H1 (cell line): Measurements from ENCODE around the gene CNNM3. TPM values are rescaled to one million over a fixed set of nuclear protein-coding genes. Genes with fewer than 3 reads are reported as not detected.

Experiments
- KDM1A ChIP-seq: fragments of 200-600, 300-600 bp; sonication (generic); IDR thresholded peaks from 2 replicates; pipeline ENCODE4 v1.7.1; 2016; ENCODE audit warnings: mild to moderate bottlenecking, low read length, borderline replicate concordance
- POU5F1 ChIP-seq: IDR thresholded peaks from 2 replicates; pipeline ENCODE4 v1.6.1; 2011; ENCODE audit warnings: low read depth, mild to moderate bottlenecking, low read length, moderate library complexity
- SAP30 ChIP-seq: fragments of 300-600 bp; sonication (generic); IDR thresholded peaks from 2 replicates; pipeline ENCODE4 v1.7.1; 2012; ENCODE audit warnings: low read length, moderate library complexity, mild to moderate bottlenecking, inconsistent platforms; ENCODE audit not compliant: insufficient read depth, insufficient replicate concordance
- SP2 ChIP-seq: IDR thresholded peaks from 2 replicates; pipeline ENCODE4 v1.6.1; 2012; ENCODE audit warnings: mild to moderate bottlenecking, low read length, inconsistent platforms
- YY1 ChIP-seq: IDR thresholded peaks from 2 replicates; pipeline ENCODE4 v1.6.1; 2011; ENCODE audit warnings: low read depth, mild to moderate bottlenecking, low read length
- polyA plus RNA-seq, 7 experiments: library from polyadenylated mRNA; depleted of rRNA in 3 of 7; stranded (reverse) in 5 of 7; unstranded in 2 of 7; fragments of >200 nt in 5 of 7; fragments of 200-250 nt in 2 of 7; gene quantifications; 1 replicate in 5 of 7; 2 replicates in 1 of 7; 4 replicates in 1 of 7; pipeline versions ENCODE4 v1.2.1 to v1.2.3, GENCODE V29; 2011 to 2013; ENCODE audit warnings: missing spikeins in 2 of 7, mixed read lengths in 2 of 7
- total RNA-seq: library from RNA; stranded (reverse); fragmentation: NEBNext Ultra II Directional; extraction: Animal tissue kit (Norgen Biotek cat#: 25700); gene quantifications from 2 replicates; pipeline ENCODE4 v1.2.1, GENCODE V29; 2021
- TF ChIP-seq, protein P1 (sequence below), 3 experiments: IDR thresholded peaks; 1 replicate in 2 of 3; 2 replicates in 1 of 3; pipeline versions ENCODE4 v1.5.1 to v1.6.1; 2011; ENCODE audit warnings: low read length in 3 of 3, mild to moderate bottlenecking in 3 of 3, inconsistent platforms in 2 of 3, low read depth in 1 of 3, moderate library complexity in 1 of 3; ENCODE audit not compliant: insufficient read depth in 1 of 3; ENCODE audit errors: control extremely low read depth in 1 of 3

Gene CNNM3
- total and polyA plus RNA-seq, 2 of the 8 experiments (the other 6 are each of a cell fraction or from before 2014, with no cell fraction given): 29.1 to 29.2 TPM

DNA sequence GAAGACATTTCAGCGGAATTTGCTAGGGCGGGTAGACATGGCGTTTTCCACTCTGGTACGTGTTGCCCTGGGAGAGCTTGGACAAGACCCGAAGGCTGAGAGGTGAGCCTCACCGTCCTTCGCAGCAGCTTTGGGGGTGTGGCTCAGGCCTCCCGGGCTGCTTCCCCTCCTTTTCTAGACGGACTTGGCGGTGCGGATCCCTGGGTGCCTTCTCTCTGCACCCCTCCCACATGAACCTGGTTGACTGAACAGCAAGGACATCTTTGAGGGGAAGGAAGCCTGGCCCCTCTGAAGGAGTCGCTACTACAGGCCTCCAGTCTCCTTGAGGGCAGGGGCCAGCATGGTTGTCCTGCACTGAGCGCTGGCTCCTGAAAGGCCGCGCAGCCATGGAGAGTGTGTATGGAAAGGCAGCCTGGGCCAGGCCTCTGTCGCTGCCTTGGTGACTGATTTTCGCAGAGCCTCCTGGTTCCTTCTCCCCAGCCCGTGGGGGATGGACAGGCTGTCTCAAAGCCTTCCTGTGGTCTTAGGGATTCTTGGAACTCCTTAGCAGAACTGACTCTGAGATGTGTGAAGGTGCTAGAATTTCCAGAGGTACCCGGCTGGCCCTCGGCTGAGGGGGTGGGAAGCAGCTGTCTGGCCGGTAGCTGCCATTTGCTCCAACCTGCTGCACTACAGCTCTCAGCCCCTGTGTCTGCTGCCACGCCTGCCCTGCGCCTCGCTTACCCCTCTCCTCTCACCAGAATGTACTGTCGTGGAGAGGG is 45.4 kb upstream of the CNNM3 start (continued):
- TF ChIP-seq, protein P1, sequence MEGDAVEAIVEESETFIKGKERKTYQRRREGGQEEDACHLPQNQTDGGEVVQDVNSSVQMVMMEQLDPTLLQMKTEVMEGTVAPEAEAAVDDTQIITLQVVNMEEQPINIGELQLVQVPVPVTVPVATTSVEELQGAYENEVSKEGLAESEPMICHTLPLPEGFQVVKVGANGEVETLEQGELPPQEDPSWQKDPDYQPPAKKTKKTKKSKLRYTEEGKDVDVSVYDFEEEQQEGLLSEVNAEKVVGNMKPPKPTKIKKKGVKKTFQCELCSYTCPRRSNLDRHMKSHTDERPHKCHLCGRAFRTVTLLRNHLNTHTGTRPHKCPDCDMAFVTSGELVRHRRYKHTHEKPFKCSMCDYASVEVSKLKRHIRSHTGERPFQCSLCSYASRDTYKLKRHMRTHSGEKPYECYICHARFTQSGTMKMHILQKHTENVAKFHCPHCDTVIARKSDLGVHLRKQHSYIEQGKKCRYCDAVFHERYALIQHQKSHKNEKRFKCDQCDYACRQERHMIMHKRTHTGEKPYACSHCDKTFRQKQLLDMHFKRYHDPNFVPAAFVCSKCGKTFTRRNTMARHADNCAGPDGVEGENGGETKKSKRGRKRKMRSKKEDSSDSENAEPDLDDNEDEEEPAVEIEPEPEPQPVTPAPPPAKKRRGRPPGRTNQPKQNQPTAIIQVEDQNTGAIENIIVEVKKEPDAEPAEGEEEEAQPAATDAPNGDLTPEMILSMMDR (IDR thresholded peaks at IDR 0.05; ENCODE audit: control extremely low read depth in 1 of 3, insufficient read depth in 1 of 3, low read depth in 1 of 3, low read length in 3 of 3): no peak
- TF ChIP-seq POU5F1: no peak
- TF ChIP-seq KDM1A: no peak
- no peak for TF ChIP-seq SP2
- no peak for TF ChIP-seq SAP30
- no peak for TF ChIP-seq YY1
